Tibial nerve (tissue), 3 donors: ENCODE data around the gene GRM1.

ENCODE experiments used
- CTCF ChIP-seq, 5 experiments: fragments of 200-600 bp in 3 of 5; fragments of 450-650 bp in 2 of 5; sonication (generic) in 3 of 5; IDR thresholded peaks; one replicate each; pipeline ENCODE4 v1.5.1; 2016 to 2019; ENCODE audit warnings: antibody characterized with exemption in 5 of 5, mild to moderate bottlenecking in 3 of 5, moderate library complexity in 2 of 5
- POLR2A ChIP-seq, 2 donors: fragments of 450-650 bp; IDR thresholded peaks; one replicate each; pipeline ENCODE4 v1.6.1; 2017; ENCODE audit warnings: antibody characterized with exemption in 2 of 2, mild to moderate bottlenecking in 2 of 2, moderate library complexity in 2 of 2

DNA sequence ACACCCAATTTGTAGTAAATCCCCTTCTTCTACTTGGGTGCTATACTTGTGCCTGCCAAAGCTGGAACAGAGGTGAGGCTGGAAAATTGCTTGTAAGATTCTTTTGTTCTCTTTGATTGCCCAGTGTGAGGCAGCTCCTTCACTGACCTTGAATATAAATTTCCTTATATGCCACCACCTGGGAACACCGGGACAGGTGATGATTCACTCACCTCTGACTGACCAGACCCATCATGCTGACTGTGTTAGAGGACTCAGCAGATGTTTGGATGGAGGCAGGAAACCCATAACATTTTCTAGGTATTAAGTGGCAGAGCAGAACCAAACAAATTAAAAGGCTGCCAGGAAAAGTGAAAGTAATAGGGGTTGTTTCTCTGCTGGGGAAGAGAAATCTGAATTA is 120.9 kb downstream of the GRM1 start:
- TF ChIP-seq CTCF (IDR thresholded peaks at IDR 0.05) (no peak), POLR2A (IDR thresholded peaks at IDR 0.05) (no peak)
